GM19372 (cell line): ENCODE data around the gene LRRC2.
A peak's percentile ranks its signal among the peaks of the same experiment; 100 is the strongest.
"Not testable (repeated sequence)": the region's sequence is repeated elsewhere in the genome, so short reads cannot be mapped to it uniquely, and the experiment has no call there.

ENCODE experiments used
- ATAC-seq: cut with Tn5 transposase; IDR thresholded peaks from one replicate; pipeline ENCODE4 v1.9.1; 2021; ENCODE audit warnings: mild to moderate bottlenecking, low read depth, moderate library complexity; ENCODE audit not compliant: unreplicated experiment

The LRRC2 gene

DNA sequence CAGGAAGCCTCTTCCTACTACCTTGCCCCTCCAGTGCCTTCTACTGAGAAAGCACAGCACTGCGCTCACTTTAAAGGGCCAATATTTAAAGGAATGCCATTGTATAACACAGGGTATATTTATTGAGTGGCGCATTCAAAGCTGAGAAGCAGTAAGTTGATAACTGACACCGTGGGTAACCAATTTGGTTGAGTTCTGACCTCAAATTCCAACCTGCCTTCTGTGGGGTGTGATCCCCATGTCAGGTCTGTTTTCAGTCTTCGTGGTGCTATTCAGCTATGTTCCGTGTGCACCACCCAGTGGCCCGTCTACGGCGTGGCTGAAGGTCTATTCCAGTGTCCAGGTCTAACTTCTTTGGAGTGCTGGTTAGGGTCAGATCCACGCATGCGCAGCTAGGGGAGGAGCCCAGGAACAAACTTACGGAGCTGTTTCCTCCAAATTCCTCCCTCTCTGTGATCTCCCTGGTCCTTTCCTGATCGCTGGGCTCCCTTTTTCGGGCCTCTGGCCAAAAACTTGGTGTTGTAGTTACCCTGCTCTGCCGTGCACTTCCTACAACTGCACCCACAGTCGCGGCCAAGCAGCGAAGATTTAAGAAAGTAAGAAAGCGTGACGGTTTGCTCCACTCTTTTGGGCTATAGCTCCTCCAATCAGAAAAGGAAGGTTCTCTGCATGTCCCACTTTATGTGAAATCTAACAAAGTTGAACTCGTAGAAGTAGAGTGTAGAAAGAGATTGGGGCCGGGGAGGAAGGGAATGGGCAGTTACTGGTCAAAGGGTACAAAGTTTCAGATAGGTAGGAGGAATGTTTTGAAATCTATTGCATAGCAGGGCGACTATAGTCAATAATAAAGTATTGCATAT, 7.7 kb downstream of the LRRC2 start:
- ATAC-seq: peak; percentile 89

DNA sequence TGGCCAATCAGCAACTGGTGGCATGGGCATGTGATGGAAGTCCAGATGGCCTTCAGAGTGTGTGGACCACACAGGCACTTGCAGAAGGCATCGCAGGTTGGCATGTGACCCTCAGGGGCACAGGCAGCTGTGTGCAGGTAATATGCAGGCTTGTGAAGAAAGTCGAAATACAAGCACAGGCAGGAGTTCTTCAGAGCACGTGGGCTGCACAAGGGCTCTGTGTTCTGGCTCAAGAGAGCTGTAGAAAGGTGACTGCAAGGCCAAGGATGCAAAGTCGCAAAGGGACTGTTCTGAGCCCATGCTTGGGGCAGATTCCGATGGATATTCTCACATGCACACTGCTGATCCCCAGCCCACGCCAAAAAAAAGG, 8.3 kb downstream of the LRRC2 start:
- ATAC-seq: no peak

DNA sequence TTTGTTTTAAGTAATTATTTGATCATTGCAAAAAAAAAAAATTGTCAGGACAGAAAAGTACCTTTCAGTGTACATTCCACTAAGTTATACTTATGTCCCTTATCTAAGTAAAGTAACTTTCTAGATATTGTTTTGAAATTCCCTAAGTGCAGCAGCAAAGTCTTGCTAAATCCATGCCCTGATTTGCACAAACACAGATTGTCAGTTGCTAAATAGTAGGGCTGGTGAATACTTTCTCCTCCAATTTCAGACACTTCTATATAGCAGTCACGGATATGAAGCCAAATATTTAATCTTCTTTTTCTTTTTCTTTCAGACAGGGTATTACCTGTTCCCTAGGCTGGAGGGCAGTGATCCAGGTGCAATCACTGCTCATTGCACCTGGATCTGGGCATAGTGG, 12.9 kb downstream of the LRRC2 start:
- ATAC-seq: no peak

DNA sequence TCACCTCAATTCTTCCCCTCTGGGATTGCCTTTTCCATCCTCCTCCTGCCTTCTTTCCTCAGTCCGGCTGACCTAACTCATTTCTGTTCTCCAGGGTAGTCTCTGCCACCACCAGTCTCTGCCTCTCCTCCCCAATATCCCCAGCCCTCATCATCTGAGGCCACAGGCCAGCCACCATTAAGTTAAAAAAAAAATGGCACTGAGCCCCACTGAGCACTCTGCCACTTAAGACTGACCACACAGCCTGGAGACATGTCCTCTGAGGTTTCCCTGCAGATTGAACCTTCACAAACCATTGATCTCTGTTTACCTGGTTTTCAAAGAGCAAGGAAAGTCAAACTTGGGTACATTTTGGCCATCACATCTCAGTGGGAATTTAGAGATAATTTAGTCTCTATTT, 13.6 kb downstream of the LRRC2 start:
- ATAC-seq: no peak

DNA sequence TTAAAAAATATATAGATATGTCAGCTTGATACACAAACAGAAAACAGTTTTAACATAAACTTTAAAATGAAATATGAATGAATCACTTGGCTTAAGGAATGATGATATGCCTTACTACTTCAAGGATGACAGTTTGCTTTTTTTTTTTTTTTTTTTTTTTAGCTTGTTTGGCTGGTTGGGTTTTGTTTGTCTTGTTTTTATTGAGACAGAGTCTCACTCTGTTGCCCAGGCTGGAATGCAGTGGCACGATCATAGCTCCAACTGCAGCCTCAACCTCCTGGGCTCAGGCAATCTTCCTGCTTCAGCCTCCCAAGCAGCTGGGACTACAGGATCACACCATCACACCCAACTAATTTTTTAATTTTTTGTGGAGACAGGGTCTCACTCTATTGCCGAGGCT, 14.5 kb downstream of the LRRC2 start:
- no peak for ATAC-seq

DNA sequence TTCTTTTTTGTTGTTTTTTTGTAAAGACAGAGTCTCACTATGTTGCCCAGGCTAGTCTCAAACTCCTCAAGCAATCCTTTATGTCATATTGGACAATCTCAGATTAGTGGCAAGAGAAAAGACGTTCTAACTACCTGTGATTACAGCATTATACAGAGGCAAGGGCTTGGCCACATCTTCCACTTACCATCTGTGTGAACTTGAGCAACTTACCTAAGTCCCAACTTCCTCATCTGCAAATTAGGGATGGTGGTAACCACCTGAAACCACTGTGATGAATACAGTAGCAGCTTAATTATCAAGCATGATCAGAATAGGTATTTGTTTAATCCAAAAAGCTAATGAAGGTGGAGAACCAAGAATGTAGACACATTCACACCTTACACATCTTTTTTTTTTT, 16.1 kb downstream of the LRRC2 start:
- ATAC-seq: no peak

DNA sequence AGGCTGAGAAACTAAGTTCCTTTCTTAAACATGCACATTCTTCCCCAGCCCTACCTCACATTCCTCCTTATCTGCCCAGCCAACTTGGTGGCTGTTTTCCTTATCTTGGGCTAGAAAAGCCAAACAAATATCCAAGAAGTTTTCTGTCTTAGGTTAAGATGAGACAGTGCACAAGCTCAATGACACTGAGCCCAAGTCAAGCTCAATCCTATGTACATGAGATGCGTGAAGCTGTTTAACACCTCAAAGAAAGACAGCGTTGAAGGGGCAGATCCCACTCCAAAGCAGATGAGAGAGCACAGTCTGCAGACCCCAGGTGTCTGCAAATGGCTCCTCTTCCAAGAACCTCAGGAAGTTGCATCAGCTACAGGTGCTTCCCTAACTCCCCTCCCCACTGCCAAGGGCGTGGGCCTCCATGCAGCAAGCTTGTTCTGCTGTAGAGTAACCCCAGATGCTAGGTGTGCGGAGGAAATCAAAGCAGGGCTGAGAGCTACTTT, 16.6 kb downstream of the LRRC2 start:
- ATAC-seq: no peak

DNA sequence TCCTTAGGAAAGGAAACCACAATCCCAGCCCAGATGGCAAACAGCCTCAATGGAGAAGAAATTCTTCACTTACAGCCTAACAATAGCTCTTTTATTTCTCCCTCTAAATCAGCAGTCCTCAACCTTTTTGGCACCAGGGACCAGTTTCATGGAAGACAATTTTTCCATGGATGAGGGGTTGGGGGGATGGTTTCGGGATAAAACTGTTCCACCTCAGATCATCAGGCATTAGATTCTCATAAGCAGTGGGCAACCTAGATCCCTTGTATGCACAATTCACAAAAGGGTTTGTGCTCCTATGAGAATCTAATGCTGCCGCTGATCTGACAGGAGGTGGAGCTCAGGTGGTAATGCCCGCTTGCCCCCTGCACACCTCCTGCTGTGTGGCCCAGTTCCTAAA, 17.5 kb downstream of the LRRC2 start:
- ATAC-seq: not testable (repeated sequence)

DNA sequence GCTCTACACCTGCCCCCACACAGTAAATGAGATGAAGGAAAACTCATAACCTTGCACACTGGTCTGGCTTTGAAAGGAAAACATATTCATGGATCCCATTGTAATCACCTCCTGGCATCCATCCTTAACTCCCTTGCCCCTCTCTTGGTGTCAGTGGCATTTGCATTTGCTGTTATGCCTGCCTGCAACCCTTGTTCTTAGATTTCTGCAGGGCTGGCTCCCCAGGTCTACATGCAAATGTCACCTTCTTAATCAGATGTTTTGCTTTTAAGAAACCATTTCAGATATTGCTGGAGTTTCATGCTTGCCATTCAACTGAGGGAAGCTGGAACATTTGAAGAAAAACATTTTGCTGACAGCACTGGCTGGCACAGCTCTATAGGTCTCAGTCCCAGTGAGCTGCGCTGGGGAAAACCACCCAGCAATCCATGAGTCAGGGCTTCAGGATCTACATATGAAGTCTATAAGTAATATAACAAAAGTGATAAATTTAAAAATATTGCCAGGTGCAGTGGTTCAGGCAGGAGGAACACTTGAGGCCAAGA, 19.1 kb downstream of the LRRC2 start:
- ATAC-seq: no peak

DNA sequence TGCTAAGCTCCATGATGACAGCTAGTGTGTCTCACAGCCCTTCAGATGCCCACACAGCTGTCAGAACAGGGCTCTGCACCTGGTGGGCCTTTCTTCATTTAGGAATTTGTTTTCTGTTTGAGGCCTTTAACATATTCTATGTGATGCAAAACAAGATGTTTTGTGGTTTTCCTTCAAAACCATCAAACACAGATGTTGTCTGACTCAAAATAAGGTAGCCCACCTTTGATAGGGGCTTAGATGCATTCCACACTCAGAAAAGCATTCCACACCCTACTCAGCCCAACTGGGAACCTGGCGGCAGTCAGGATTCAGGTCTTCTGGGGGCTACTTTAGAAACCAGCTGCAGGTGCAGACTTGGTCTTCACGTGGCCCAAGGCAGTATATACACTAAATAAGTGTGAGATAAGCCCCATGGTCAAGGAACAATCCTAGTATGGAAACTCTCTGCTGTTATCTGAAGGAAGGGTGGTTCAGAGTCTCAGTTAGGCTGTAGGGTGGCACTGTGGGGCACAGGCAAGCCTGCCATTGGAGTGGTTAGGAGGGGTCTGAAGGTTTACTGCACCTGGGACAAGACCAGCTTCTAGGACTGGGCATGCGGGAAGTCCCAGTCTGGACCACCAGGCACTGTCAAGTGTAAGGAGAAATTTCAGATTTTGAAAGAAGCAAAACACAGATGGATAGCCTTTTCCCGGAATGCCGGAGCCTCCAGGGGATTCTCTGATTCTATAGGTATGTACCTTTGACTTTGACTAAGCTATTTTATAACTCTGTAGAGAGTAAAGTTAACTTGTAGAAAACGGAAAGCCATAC, 20.1 kb downstream of the LRRC2 start:
- ATAC-seq: no peak

DNA sequence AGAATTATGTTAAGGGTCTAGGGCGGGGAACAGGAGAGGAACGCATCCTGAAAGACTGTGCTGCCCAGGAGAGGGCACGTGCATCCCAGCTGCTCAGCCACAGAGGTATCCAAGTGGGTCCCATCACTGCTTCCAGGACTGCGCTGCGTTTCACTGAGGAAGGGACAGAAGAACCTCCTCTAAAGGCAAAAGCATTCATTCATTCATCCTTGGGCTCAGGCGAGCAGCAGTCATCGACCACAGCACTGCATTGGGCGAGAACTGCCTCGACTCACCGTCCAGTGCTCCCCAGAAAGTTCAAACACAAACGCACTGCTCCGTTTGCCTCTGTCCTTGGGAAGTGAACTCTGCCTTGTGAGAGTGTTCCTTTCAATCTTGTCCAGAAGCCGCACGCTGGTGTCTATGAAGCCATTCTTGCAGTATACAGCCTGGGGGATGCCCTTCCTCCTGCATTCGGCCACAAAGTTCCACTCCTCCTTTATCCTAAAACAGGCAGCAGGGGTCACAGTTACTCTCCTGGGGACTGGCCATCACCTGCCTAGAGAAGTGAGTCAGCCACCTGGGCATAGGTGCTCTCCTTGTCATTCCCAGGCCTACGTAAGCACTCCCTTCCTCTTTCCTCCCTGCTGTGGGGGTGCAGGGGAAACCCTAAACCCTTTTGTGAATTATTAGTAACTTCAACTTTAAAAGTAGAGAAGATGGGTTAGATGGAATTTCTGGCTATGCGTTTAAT, 21.2 kb downstream of the LRRC2 start:
- no peak for ATAC-seq

DNA sequence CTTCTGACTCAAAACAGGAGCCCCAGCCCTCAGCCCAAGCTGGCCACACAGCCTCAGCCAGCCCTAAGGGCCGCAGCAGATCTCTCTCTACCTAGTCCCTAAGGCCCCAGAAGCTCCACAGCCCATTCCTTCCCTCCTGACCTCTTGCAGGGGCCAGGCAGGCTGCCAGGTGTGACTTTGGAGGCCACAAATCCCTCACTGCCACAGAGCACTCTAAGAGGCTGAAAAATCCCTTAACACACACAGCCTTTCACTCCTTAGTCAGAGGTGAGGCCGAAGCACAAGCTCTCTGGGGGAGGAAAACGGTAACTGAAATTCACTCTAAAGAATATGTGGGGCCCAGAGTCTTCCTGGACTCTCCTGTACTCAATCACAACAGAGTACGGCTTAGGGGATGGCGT, 23.3 kb downstream of the LRRC2 start:
- no peak for ATAC-seq

DNA sequence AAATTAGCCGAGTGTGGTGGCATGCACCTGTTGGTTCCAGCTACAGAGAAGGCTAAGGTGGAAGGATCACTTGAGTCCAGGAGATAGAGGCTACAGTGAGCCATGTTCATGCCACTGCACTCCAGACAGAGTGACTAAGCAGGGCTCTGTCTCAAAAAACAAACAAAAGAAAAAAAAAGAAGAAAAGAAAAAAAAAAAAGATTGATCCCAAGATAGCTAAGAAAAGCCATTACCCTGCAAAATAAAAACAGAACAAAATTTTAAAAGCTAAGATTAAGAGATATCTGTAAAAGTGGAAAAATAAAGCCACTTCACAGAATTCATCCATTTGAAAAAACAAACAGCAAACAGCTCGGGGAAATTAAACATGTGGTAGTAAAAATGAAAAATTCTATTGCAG, 23.8 kb downstream of the LRRC2 start:
- no peak for ATAC-seq

DNA sequence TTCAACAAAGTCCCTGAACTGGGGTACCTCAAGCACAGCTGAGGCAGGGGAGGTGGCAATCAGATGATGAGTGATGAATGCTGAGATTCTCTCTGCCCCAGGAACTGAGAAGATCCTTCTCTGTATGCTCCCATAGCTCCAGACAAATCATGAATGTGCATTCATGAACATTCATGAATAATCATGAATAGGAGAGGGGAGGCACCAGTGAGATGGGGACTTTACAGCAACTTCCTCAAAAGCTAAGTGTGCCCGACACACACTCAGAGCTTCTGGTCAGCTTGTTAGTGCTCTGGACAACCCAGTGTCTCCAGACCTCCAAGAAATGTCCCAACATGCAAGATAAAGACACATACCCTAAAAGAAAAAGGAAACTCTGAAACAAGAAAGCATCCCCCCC, 24.3 kb downstream of the LRRC2 start:
- ATAC-seq: no peak

DNA sequence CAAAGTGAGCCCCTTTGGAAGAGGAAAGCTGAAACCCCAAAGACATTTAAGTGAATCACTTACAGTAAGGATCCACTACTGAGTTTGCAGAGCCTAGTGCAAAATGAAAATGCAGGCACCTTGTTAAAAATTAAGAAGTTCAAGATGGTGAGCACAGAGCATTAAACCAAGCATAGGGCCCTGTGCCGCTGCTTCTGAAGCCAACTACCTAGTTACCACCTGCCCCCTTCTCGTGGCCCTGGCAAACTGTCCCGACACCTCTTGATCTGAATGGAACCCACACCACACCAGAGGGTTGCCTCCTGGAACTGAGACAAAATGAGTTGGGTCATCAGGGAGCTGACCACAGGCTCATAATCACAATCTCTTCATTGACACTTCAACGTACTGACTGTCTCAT, 25.6 kb downstream of the LRRC2 start:
- no peak for ATAC-seq

DNA sequence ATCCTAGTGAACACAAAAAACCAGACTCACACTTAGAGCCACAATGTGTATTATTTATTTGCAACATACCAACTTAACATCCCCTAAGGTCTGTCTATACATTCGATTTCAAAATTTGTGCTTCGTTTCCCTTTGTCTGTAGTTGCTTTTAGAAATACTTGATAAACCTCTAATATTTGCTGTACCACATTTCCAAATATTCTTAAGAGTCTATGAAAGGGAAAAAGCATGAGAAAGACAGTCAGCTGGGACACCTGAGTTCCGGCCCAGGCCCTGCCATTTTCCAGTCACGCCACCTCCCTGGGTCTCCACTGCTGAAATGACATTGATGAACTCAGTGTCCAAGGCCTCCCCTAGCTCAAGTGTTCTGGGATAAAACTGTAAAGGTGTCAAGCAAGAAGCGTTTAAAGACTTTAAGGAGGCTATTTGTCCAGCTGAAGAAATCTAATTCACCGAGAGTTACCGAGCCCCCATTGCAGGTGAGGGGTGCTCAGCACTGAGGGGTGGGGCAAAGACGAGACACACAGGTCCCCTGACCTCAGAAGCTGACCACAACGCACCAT, 26.6 kb downstream of the LRRC2 start:
- ATAC-seq: no peak

DNA sequence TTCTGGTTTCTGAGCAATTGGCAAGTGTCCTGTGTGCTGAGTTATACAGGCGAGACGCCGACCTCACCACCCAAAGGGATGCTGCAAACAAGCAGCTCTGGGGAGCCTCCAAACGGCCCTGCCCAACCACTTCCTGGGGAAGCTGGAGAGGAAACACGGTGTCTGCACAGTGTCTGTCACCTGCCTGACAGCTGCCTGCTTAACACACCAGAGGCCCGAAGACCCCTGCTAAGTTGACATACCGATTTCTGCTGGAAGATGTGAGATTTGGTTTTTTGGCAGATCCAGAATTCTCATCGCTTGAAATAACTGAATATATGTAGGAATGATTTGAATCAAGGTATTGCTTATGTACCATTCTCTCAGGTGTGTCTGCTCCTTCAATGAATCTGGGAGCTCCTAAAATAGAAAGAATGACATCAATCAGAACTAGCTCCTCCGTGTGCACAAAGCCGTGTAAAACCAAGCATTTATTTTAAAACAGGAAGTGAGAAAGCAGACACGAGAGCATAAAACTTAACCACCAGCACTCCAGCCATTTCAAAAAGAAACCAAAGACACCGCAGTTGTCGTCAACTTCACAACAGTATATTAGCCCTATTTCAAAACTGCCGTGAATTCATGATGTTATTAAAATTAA, 27.2 kb downstream of the LRRC2 start:
- ATAC-seq: peak; percentile 67

DNA sequence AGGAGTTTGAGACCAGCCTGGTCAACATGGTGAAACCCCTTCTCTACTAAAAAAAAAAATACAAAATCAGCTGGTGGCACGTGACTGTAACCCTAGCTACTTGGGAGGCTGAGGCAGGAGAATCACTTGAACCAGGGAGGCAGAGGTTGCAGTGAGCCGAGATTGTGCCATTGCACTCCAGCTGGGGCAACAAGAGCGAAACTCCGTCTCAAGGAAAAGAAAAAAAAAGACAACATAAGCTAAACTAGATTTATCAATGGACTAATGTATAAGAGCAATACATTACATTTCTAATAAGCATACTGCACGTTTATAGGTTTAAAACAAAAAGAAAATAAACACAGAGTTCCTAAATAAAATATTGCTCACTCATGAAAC, 27.7 kb downstream of the LRRC2 start:
- ATAC-seq: not testable (repeated sequence)

DNA sequence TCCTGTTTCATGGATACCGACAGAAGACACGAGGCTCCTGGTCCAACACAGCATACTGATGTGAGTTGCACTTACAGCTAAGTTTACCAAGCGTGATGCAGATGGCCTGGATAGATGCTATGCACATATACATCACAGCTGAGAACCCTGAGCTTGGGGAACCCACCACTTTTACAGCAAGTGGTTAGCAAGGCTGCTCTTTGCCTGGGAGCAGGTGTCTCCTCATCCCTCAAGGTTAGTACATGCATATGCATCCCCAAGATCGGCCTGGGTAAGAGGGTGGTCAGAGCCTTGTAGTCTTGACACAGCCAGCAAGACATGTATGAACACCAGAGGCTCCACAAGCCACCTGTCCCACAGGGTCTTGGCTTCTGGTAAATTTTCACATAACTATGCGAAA, 28.3 kb downstream of the LRRC2 start:
- ATAC-seq: no peak

DNA sequence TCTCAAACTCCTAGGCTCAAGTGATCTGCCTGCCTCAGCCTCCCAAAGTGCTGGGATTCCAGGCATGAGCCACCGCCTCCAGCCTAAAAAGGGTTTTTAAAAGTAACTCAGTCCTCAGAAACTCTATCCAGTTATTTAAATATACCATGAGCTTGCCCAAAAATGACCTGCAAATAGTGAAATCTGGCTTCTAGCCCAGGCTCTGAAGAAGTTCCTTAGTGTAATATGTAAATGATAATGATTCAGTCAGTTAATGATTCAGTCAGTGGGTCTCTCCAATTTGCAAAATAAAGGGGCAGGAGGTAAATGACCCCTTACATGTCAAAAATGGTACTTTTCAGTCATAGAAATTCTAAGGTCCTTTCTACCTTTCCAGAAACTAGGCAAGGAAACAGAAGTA, 28.8 kb downstream of the LRRC2 start:
- ATAC-seq: no peak
